Measurements from ENCODE around the gene SF1.

Gene SF1

DNA sequence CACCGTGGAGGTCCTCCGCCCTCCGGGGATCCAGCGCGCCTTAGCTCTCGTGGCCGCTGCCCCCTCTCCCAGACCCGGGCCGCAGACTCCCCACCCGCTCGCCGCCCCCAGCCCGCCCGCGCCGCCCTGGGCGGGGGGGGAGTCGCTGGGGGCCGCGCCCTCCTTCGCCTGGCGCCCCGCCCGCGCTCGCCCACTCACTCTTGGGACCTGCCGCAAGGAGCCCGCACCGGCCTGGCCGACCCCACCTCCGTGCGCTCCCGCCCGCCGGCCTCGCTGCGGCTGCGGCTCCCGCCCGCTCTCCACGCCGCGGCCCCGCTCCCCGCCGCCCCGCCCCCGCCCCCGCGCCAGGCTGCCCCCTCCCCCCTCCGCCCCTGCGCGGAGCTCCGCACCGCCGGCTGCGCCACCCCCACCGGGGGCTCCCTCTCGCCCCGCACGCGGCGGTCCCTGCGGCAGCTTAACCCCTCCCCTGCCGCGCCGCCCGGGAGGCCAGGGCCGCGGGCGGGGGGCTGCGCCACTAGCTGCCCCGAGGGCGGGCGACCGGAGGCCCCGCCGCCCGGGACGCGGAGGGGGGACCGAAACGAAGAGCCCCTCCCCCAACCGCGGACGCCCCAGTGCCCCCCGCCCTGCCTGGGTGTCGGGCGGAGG lies 33.7 kb downstream of the SF1 start:
- DNase-seq (ENCODE audit: low spot score), result peak; percentile 85
- TF ChIP-seq, protein P1, sequence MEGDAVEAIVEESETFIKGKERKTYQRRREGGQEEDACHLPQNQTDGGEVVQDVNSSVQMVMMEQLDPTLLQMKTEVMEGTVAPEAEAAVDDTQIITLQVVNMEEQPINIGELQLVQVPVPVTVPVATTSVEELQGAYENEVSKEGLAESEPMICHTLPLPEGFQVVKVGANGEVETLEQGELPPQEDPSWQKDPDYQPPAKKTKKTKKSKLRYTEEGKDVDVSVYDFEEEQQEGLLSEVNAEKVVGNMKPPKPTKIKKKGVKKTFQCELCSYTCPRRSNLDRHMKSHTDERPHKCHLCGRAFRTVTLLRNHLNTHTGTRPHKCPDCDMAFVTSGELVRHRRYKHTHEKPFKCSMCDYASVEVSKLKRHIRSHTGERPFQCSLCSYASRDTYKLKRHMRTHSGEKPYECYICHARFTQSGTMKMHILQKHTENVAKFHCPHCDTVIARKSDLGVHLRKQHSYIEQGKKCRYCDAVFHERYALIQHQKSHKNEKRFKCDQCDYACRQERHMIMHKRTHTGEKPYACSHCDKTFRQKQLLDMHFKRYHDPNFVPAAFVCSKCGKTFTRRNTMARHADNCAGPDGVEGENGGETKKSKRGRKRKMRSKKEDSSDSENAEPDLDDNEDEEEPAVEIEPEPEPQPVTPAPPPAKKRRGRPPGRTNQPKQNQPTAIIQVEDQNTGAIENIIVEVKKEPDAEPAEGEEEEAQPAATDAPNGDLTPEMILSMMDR (IDR thresholded peaks at IDR 0.05; ENCODE audit: extremely low read depth, missing control alignments), result no peak

DNA sequence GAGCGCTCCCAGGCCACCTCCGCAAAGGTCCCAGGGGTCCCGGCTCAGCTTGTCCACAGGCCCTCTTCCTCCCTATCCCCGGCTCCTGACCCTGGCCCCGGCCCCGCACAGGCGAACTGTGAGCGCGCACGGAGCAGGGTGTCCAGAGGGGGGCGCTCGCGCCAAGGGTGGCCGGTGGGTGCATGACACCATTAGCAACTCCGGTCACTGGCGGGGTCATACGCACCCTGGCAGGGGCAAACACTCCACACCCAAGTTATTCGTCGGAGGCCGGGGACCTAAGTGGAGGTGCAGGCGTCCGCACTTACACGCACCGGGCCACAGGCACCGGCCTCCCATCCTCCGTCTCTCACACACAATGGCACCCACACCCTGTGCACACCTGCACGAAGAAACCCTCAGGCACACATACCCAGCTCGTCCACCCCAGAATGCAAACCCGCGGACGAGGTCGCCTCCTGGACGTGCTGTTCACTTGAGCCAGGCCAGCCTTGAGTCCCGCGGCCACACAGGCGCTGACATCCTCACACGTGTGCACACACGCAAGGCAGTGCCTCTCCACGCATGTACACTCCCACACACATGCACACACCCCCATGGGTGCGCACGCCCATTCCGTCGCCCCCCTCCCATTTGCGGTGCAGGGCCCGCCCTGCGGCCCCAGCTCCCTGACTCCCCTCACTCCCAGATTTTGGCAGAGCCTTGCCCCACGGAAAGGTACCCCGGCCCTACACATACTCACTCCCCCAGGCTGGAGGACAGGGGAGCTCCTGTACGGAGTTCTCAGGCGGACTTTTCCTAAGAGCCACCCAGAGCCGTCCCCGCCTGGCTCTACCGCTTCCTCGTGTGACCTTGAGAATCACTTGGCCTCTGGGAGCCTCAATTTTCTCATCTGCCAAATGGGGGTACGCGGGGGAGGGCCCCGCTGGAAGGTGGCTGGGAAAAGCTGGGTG lies 34.5 kb downstream of the SF1 start, which contains the start of gene RASGRP2:
RASGRP2 (minus strand) TSS at position 552 of the 953 bp plus-strand sequence. CDS start 1,276 bp downstream, outside the sequence.
- peak; percentile 87 for DNase-seq (ENCODE audit: low spot score)

DNA sequence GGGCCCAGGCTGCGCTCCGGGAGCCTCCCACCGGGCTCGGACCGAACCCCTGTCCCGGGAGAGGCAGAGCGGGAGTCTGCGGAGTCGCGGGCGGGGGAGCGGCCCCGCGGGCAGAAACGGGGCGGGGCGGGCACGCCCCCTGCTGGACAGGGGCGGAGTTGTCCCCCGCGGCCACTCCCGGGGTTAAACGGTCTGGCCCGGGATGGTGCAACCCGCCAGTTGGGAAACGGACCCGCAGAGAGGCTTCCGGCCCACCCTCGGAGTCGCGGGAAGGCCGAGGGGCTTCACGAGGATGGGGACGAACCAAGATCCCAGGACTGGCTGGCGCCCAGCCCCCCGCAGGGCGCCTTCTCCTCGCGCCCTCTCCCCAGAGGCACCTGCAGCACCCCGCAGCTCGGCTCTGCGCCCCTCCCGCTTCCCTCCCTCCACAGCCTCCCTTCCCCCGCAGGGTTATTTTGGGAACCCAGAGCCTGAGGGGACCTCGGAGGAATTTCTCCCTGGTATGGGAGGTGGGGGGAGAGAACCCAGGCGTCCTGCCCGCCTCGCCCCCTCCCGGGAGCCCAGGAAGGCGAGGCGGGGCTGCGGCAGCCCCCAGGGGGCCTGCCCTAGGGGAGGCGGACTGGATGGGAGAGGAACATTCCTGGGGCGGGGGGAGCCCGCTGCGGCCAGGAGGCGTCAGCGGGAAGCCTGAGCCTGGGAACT lies 35.3 kb downstream of the SF1 start:
- TF ChIP-seq, protein P1 (IDR thresholded peaks at IDR 0.05; ENCODE audit: extremely low read depth, missing control alignments), result peak; percentile 68
- DNase-seq (ENCODE audit: low spot score), result peak; percentile 96

More for the DNA sequence above, 34.5 kb downstream of the SF1 start, which contains the start of gene RASGRP2:
- TF ChIP-seq, protein P1 (IDR thresholded peaks at IDR 0.05; ENCODE audit: extremely low read depth, missing control alignments), result peak; percentile 81

DNA sequence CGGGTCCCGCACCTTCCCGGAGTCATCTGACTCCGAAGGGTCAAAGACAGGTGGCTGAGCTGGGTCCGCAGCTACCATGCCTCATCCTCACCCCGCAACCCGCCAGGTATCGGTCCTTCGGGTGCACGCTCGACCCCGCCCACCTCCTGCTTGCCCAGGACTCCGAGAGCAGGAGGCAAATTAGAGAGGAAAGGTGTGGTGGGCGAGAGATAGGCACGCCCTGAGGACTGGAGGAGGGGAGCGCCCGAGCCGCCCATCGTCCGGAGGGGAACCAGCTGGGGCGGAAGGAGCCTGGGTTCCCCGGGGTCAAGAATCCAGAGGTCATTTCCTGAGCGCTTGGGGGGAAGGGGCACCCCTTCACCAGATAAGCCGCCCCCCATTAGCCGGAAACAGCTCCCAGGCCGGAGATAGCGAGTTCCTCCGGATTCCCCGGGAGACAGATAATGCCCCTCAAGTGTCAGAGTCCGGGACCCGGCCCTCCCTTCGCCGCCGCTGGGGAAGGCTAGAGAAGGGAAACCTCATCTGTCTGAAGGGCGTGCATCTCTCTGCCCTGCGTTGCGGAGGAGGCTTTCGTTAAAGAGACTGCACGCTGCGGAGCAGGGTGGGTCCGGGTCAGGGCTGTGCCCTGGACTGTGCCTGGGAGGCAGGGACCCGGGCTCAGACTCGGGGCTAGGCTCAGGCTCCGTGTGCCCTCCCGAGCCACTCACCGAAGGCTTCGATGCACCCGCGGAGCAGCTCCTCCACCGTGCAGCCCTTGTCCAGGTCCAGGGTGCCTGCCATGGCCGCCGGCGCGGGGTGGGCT lies 36.1 kb downstream of the SF1 start:
- TF ChIP-seq, protein P1 (IDR thresholded peaks at IDR 0.05; ENCODE audit: extremely low read depth, missing control alignments), result no peak
- peak; percentile 74 for DNase-seq (ENCODE audit: low spot score)

DNA sequence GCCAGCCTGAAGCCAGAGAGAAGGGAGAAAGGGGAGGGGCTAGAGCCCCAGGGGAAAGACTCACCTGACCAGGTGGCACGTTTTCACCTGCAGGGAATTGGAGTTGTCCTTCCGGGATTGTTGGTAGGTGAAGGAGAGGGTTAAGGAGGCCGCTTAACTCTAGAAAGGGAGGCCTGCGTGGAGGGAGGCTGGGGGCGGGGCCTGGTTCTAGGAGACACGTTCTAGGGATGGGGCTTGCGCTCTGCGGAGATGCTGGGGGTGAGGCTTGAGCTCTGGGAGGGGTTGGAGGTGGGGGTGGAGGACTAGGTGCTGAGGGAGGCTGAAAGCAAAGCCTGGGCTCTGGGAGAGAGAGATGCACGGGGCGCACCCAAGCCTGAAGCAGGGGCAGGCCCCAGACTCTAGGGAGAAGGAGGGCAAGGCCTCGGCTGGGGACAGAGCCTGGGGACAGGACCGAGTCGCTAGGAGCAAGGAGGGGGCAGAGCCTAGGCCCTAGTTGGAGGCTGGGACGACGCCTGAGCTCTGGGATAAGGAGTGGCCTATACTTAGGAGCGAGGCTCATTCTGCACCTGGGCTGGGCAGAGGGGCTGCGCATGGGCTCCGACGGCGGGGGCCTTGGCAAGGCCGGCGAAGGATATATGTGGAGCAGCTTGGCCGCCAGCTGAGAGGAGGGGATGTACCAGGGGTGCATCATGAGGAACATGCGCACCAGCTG lies 36.8 kb downstream of the SF1 start:
- TF ChIP-seq, protein P1 (IDR thresholded peaks at IDR 0.05; ENCODE audit: extremely low read depth, missing control alignments), result no peak
- DNase-seq (ENCODE audit: low spot score), result no peak

DNA sequence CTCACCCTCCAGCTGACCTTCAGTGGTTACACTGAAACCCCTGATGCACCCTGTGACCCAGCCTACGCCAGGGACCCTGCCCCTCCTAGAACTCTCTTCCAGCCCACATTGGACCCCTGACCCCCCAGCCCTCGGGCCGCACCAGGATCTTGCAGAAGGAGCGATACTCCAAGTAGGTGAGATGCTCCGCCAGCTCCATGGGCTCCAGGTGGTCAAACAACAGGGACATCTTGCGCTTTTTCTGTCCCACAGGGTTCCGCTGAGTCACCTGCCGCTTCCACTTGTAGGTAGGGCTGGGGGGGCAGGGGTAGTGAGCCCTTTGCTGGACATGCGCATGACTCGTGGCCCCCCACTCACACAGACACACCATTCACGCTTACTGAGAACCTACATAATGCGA lies 38.5 kb downstream of the SF1 start:
- no peak for DNase-seq (ENCODE audit: low spot score)
- TF ChIP-seq, protein P1 (IDR thresholded peaks at IDR 0.05; ENCODE audit: extremely low read depth, missing control alignments), result no peak
